Neural crest cell (in vitro differentiated cells): ENCODE results near the gene GNAO1. TPM values are rescaled to one million over a fixed set of nuclear protein-coding genes. Genes with fewer than 3 reads are reported as not detected.

ENCODE experiments used
- DNase-seq: peaks from one replicate; pipeline ENCODE4 v3.0.0; 2021; ENCODE audit warnings: low read depth, mixed read lengths, low spot score
- H3K27ac Mint-ChIP-seq: one replicate; pipeline ENCODE4 v1.8.0; 2021; ENCODE audit warnings: mild to moderate bottlenecking, mixed read lengths; ENCODE audit not compliant: unreplicated experiment
- H3K27me3 Mint-ChIP-seq: 2 replicates; pipeline ENCODE4 v1.8.0; 2021; ENCODE audit warnings: low read depth, mild to moderate bottlenecking, mixed read lengths
- H3K36me3 Mint-ChIP-seq: 2 replicates; pipeline ENCODE4 v1.8.0; 2021; ENCODE audit warnings: low read depth, mild to moderate bottlenecking, mixed read lengths
- H3K4me1 Mint-ChIP-seq: 2 replicates; pipeline ENCODE4 v1.8.0; 2021; ENCODE audit warnings: mixed read lengths
- H3K4me3 Mint-ChIP-seq: one replicate; pipeline ENCODE4 v1.8.0; 2021; ENCODE audit warnings: mild to moderate bottlenecking, mixed read lengths
- H3K9me3 Mint-ChIP-seq: 2 replicates; pipeline ENCODE4 v1.8.0; 2021; ENCODE audit warnings: mixed read lengths
- CTCF ChIP-seq: fragments of 200-600 bp; sonication (generic); conservative IDR thresholded peaks from 2 replicates; pipeline ENCODE4 v1.5.0; 2021; ENCODE audit warnings: antibody characterized with exemption, mild to moderate bottlenecking
- total RNA-seq: library from RNA; stranded (reverse); gene quantifications from 2 replicates; pipeline ENCODE4 v1.2.1, GENCODE V29; 2021

Gene GNAO1
- total RNA-seq, 1 donor from 2014 or later: 22.2 TPM

GRCh38 chr16:56337131-56337857 lies 146.0 kb downstream of the GNAO1 start:
- Mint-ChIP-seq H3K27me3 (no peaks in the 10 kb centered on the region), H3K4me1 (no peaks in the 10 kb centered on the region), H3K36me3 (no peaks in the 10 kb centered on the region), H3K9me3 (no peaks in the 10 kb centered on the region), H3K4me3 (no peak overlapping the region), H3K27ac (no peak overlapping the region)
- no peak for TF ChIP-seq CTCF
- DNase-seq: no peak

- no peaks in the 10 kb centered on the region for H3K9me3 Mint-ChIP-seq
- no peaks in the 10 kb centered on the region for H3K27me3 Mint-ChIP-seq
- no peaks in the 10 kb centered on the region for H3K4me1 Mint-ChIP-seq
- TF ChIP-seq CTCF: no peak
- no peaks in the 10 kb centered on the region for H3K36me3 Mint-ChIP-seq
- DNase-seq: no peak
- H3K4me3 Mint-ChIP-seq: no peak overlapping the region
- peak overlapping the region; percentile 12 for H3K27ac Mint-ChIP-seq
Measured at GRCh38 chr16:56337858-56338325, 146.6 kb downstream of the GNAO1 start.

GRCh38 chr16:56338566-56339318 lies 147.5 kb downstream of the GNAO1 start:
- Mint-ChIP-seq H3K4me1 (no peaks in the 10 kb centered on the region), H3K36me3 (no peaks in the 10 kb centered on the region), H3K27me3 (no peaks in the 10 kb centered on the region), H3K4me3 (no peak overlapping the region), H3K9me3 (no peaks in the 10 kb centered on the region), H3K27ac (peak overlapping the region; percentile 75)
- DNase-seq: no peak
- TF ChIP-seq CTCF: no peak

GRCh38 chr16:56339431-56340195 lies 148.3 kb downstream of the GNAO1 start:
- Mint-ChIP-seq H3K9me3 (no peaks in the 10 kb centered on the region), H3K27me3 (no peaks in the 10 kb centered on the region), H3K27ac (no peak overlapping the region), H3K4me1 (no peaks in the 10 kb centered on the region), H3K36me3 (no peaks in the 10 kb centered on the region), H3K4me3 (no peak overlapping the region)
- no peak for DNase-seq
- no peak for TF ChIP-seq CTCF

- no peaks in the 10 kb centered on the region for H3K36me3 Mint-ChIP-seq
- H3K27me3 Mint-ChIP-seq: no peaks in the 10 kb centered on the region
- TF ChIP-seq CTCF: no peak
- H3K27ac Mint-ChIP-seq: no peak overlapping the region
- H3K4me3 Mint-ChIP-seq: no peak overlapping the region
- no peaks in the 10 kb centered on the region for H3K9me3 Mint-ChIP-seq
- no peak for DNase-seq
- H3K4me1 Mint-ChIP-seq: no peaks in the 10 kb centered on the region
Measured at GRCh38 chr16:56340416-56340815, 149.1 kb downstream of the GNAO1 start.
